Measurements from ENCODE around the gene GLYR1. TPM values are rescaled to one million over a fixed set of nuclear protein-coding genes. Genes with fewer than 3 reads are reported as not detected.

GLYR1 gene
- total and polyA plus RNA-seq, 7 donors = 28.6 to 74.1 (median 60.3) TPM

- Histone ChIP-seq H3K9me3 (no peaks in the 10 kb centered on the region), H3K4me1 (peaks cover 52% of the 10 kb centered on the region), H3K4me3 (peak overlapping the region; percentile 98), H3K27ac (peak overlapping the region; percentile 99), H3K36me3 (ENCODE audit: insufficient read depth in 1 of 2, low read depth in 1 of 2) (peaks cover 4 to 48% of the 10 kb centered on the region in 2 donors), H3K27me3 (ENCODE audit: insufficient read depth in 3 of 3, low read length in 2 of 3) (no peaks in the 10 kb centered on the region)
- intact Hi-C loops (cut with DNase I) = loop anchor here (5.0 to 10.0 kb wide), 2 partner anchors 82 to 111 kb away; partner anchors contain the start of genes SEC14L5 (in 1 of the 2) and ZNF500 (in 1 of the 2)
- DNase-seq = peak; percentile 48 to 80
- TF ChIP-seq, protein P1, sequence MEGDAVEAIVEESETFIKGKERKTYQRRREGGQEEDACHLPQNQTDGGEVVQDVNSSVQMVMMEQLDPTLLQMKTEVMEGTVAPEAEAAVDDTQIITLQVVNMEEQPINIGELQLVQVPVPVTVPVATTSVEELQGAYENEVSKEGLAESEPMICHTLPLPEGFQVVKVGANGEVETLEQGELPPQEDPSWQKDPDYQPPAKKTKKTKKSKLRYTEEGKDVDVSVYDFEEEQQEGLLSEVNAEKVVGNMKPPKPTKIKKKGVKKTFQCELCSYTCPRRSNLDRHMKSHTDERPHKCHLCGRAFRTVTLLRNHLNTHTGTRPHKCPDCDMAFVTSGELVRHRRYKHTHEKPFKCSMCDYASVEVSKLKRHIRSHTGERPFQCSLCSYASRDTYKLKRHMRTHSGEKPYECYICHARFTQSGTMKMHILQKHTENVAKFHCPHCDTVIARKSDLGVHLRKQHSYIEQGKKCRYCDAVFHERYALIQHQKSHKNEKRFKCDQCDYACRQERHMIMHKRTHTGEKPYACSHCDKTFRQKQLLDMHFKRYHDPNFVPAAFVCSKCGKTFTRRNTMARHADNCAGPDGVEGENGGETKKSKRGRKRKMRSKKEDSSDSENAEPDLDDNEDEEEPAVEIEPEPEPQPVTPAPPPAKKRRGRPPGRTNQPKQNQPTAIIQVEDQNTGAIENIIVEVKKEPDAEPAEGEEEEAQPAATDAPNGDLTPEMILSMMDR (IDR thresholded peaks at IDR 0.05) = no peak
- peak; percentile 14 to 49 (median 28) for ATAC-seq
- WGBS, 3 donors = 0 to 2% (median 0%) methylated on average over 21 to 27 of the region's 27 CpGs
These were observed 586 bp downstream of the GLYR1 start for GRCh38 chr16:4846503-4846900.

GRCh38 chr16:4840984-4841383, 6.1 kb downstream of the GLYR1 start:
- no peaks in the 10 kb centered on the region for H3K27me3 ChIP-seq (ENCODE audit: insufficient read depth in 3 of 3, low read length in 2 of 3)
- WGBS, 3 donors = 47 to 65% (median 55%) methylated on average over 5 of the region's 5 CpGs
- TF ChIP-seq, protein P1 (IDR thresholded peaks at IDR 0.05) = no peak
- H3K27ac ChIP-seq = peak overlapping the region; percentile 84
- peak in 3 of 4 donors; percentile 48 to 78 (median 77) for ATAC-seq
- intact Hi-C loops (cut with DNase I) = loop anchor here in 1 of 2 donors (10.0 kb wide), 1 partner anchor 76 kb away; the partner anchor contains the start of gene ZNF500
- DNase-seq = no peak
- H3K9me3 ChIP-seq = no peaks in the 10 kb centered on the region
- H3K4me3 ChIP-seq = peak overlapping the region; percentile 30
- H3K4me1 ChIP-seq = peaks cover 43% of the 10 kb centered on the region
- H3K36me3 ChIP-seq (ENCODE audit: insufficient read depth in 1 of 2, low read depth in 1 of 2) = peaks cover 14 to 100% of the 10 kb centered on the region in 2 donors

DNA sequence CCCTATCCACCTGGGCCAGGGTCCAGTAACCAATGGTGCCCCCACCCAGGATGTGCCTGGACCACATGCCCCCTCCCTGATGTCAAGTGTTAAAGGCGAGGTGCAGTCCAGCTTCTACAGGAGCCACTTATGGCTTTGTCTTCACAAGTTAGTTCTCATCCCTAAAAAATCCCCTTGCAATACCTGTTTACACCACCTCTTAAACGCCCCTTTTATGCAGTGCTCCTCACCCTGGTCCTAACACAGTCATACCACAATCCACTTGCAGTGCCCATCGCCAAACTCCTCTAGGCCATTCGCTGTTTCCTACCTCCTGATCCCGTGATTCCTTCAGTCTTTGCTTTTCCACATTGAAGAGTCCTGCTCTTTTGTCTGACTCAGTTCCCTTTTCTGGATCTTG, 7.1 kb downstream of the GLYR1 start:
- H3K4me3 ChIP-seq = no peak overlapping the region
- intact Hi-C loops (cut with DNase I) = loop anchor here in 1 of 2 donors (10.0 kb wide), 1 partner anchor 75 kb away; the partner anchor contains the start of gene ZNF500
- TF ChIP-seq, protein P1 (IDR thresholded peaks at IDR 0.05) = no peak
- H3K36me3 ChIP-seq (ENCODE audit: insufficient read depth in 1 of 2, low read depth in 1 of 2) = peaks cover 14 to 99% of the 10 kb centered on the region in 2 donors
- ATAC-seq (no peak), DNase-seq (no peak)
- H3K9me3 ChIP-seq = no peaks in the 10 kb centered on the region
- peaks cover 32% of the 10 kb centered on the region for H3K4me1 ChIP-seq
- no peaks in the 10 kb centered on the region for H3K27me3 ChIP-seq (ENCODE audit: insufficient read depth in 3 of 3, low read length in 2 of 3)
- 92 to 93% (median 93%) methylated on average over 5 of the region's 5 CpGs for WGBS, 3 donors
- H3K27ac ChIP-seq = peak overlapping the region; percentile 84

GRCh38 chr16:4837733-4838501, 9.2 kb downstream of the GLYR1 start:
- Histone ChIP-seq H3K27me3 (ENCODE audit: insufficient read depth in 3 of 3, low read length in 2 of 3) (no peaks in the 10 kb centered on the region), H3K4me3 (no peak overlapping the region), H3K27ac (peak overlapping the region; percentile 56), H3K9me3 (no peaks in the 10 kb centered on the region), H3K36me3 (ENCODE audit: insufficient read depth in 1 of 2, low read depth in 1 of 2) (peaks cover 12 to 94% of the 10 kb centered on the region in 2 donors), H3K4me1 (peaks cover 30% of the 10 kb centered on the region)
- no peak for DNase-seq
- WGBS, 3 donors = 69 to 80% (median 73%) methylated on average over 13 of the region's 13 CpGs
- intact Hi-C loops (cut with DNase I) = no loop called here
- ATAC-seq = no peak
- TF ChIP-seq, protein P1 (IDR thresholded peaks at IDR 0.05) = no peak

Data from psoas muscle (tissue), 8 donors.